ENCODE measurements around the gene AUH.

GRCh38 chr9:91174772-91175171 is 186.9 kb downstream of the AUH start:
- TF ChIP-seq CTCF (IDR thresholded peaks at IDR 0.05) = no peak
- TF ChIP-seq POLR2A (IDR thresholded peaks at IDR 0.05) = no peak

Data from Peyer's patch (tissue), 4 donors.